ENCODE measurements around the gene MVB12B.
A peak's percentile ranks its signal among the peaks of the same experiment; 100 is the strongest.

MVB12B gene

DNA sequence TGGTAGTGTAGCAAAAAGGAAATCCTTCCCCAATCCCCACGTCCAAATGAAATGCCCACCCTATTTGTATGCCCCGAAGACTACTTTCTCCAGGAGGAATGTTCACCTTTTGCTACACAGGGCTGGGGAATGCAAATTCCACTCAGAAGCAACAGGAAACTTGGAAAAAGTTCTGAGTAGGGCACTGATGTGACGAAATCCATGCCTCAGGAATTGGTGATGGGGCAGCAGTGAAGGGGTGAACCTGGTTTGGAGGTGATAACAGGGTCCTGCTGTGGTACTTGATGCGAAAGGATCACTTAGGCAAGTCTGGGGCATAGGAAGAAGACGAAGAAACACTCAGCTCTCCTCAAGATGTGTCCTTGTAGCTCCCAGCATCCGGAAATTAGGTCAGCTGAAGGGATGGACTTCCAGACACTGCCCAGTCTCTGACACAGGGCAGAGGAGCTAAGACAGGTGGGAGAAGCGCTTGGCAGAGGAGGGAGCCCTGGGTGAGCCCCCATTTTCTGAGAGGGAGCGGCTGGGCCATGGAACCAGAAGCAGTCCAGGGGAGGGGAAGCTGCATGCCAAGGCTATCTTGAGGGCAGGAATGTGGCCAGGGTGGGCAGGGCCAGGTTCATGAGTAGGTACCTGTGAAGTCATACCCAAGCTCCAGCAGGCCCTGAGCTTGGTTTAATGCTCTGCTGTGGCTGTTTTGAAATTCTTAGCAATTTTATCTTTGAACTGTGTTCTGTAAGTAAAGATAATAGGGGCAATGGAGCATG, 22.2 kb upstream of the MVB12B start:
- no peak for DNase-seq

DNA sequence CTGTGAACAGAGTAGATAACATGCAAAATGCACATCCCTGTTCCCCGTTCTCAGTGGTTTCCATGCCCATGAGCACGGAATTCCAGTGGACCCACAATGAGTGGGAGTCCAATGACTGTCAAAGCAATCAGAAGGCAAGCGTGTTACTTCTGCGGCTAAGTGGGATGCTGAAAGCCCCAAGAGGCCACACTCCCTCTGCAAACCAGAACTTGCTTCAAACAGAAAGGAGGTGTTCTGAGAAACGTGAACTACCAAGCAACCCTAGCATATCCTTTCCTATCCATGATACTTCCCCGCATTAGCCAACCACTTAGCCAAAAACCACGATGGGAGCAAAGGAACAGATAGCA, 21.7 kb upstream of the MVB12B start:
- peak; percentile 80 for DNase-seq

GRCh38 chr9:126306071-126306647, 20.5 kb upstream of the MVB12B start:
- no peak for DNase-seq

DNA sequence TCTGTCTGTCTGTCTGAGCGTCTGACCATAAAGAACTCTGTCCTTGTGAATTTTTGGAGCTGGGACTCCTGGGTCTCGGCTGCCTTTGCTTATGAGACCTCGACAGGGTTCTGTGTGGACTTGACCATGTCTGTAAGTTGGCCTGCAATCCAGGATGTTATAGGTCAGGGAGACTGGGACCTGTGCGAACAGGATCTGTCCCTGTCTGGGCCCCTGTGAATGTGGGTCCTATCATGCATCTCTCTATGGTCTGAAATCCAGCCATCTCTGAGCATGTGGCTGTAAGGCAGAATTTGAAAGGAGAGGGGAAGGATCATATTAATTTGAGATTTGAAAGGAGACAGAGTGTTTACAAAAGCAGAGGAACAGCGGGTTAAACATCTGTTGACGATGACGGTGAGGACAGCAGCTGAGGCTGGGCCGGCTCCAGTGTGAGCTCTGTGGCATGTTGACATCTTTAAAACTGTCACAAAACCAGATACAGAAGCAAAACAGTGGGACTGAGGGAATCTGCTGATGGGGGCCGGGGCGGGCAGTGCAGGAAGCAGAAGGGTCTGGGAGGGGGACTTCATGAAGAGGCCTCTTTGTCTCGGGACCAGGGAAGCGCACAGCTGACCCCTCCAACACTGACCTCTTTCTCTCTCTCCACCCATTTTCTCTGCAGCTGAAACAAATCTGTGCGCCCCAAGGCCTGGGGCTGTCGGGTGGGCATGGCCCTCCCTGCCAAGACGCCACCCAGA, 19.1 kb upstream of the MVB12B start:
- peak; percentile 53 for DNase-seq

DNA sequence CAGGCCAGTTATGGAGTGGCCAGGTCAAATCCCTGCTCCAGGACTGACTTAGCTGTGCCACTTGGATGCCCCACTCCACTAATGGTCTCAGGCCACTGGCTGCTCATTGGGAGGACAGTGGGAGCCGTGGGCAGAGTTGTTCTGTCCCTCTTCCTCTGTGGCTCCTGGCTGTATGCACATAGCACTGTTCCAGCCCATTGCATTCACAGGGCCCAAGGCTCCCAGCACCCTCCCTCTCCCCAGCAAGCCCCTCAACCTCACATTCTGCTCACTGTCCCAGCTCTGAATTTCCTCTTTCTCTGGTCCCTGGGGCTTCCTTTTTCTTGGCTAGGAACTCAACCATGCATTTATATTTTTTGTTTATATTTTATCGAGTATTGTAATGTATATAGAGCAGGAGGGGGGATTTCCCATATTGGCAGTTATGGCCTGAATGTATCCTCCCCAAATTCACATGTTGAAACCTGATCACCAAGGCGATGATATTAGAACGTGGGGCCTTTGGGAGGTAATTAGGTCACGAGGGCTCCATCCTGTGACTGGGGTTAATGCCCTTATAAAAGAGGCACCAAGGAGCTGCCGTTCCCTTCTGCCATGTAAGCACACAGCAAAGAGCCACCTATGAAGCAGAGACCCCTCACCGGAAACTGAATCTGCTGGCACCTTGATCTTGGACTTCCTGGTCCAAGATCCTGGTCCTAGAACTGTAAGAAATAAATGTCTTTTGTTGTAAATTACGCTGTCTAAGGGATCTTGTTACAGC, 17.0 kb upstream of the MVB12B start:
- no peak for DNase-seq

DNA sequence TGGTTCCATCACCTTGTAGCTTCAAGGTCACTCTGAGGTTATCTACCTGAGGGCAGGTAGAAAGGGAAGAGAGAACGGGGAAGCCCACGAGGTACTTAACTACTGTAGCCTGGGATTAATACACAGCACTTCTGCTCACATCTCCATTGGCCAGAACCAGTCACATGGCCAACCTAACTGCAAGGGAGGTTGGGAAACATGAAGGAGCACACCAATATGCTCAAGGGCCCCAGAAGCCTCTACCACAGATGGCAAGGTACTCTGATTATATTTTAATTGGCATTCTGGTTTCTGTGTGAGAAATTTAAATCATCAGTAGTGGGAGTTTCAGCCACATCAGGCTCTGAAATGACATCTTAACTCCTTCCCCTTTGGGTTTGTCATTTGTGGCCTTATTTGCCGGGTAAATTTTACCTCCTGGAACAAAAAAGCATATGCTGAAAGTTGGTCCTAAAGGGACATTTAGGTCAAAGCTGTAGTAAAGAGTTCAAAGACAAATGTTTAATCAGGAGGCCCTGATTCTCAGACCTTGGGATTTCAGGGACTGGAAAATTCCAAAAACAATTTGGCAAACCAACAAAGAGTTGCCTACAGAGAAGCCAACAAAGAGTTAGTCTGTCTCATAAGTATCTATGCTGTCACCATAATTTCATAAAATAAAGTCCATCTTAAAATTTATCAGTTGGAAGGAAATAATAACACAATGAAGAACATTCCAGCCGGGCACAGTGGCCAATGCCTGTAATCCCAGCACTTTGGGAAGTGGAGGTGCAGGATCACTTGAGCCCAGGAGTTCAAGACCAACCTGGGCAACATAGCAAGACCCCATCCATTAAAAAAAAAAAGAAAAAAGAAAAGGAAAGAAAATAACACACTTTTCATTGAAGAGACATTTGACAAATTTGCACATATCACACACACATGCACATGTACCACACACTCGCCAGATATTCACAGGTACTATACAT, 13.8 kb upstream of the MVB12B start:
- no peak for DNase-seq

DNA sequence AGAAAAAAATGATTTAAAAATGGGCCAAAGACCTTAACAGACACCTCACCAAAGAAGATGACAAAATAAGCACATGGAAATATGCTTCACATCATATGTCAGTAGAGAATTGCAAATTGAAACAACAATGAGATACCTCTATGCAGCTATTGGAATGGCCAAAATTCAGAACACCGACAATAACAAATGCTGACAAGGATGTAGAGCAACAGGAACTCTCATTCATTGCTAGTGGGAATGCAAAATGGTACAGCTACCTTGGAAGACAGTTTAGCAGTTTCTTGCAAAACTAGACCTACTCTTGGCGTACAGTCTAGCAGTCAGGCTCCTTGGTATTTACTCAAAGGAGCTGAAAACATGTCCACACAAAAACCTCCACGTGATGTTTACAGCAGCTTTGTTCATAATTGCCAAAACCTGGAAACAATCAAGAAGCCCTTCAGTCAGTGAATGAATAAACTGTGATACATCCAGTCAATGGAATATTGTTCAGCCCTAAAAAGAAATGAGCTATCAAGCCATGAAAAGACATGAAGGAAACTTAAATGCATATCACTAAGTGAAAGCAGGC, 10.5 kb upstream of the MVB12B start:
- no peak for DNase-seq

DNA sequence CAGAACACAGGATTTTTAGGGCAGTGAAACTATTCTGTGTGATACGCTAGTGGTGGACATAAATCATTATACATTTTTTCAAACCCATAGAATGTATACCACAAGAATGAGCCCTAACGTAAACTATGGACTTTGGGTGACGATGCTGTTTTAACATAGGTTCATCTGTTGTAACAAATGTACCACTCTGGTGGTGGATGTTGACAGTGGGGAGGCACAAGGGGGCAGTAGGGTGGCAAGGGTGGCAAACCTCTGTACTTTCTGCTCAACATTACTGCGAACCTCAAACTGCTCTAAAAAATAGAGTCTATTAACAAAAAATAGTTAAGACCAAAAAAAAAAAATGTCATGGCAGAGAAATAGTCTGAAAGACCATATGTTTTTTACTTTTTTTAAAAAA, 9.1 kb upstream of the MVB12B start:
- DNase-seq = no peak

DNA sequence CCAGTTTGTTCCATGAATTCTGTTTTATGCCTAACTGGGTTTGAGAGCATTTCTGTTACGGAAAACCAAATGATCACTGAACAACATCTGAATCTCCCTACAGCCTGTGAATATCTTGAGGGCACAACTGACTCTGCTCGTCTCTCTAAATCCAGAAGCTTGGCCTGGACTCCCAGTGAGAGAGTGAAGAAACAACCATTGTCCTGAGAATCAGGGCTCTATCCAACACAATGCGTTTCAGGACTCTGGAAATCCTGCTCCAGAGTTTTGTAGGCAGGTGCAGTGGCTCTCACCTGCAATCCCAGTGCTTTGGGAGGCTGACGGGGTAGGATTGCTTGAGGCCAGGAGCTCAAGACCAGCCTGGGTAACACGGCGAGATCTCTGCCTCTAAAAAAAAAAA, 7.8 kb upstream of the MVB12B start:
- no peak for DNase-seq

DNA sequence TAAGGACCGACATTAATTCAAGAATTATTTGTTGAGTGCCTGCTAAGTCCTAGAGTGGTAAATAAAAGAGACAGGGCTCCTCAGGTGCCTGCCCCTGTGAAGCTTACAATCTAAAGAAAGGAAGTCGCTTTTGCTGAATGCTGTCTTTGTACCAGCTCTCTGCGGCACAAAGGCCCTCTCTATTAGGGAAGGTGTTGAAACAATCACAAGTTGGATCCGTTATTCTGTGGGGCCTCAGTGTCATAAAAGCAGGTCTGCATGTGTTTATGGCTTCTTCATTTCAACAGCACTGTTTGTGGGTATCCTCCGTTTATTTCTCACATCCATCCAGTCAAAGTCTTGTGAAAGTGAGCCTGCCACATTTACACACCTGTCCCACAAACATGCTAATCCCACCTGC, 7.0 kb upstream of the MVB12B start:
- no peak for DNase-seq

- no peak for DNase-seq
Observed at GRCh38 chr9:126320158-126320922, 6.3 kb upstream of the MVB12B start.

DNA sequence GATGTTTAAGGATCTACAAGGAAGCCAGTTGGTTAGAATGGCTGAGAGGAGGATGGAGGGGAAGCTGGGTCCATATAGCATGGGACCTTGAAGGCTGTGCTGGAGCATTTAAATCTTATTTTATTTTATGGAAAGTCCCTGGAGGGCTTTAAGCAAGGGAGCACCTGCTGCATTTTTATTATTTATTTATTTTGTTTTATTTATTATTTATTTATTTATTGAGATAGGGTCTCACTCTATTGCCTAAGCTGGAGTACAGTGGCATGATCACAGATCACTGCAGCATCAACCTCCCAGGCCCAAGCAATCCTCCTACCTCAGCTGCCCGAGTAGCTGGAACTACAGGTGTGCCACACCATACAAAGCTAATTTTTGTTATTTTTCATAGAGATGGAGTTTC, 4.9 kb upstream of the MVB12B start:
- no peak for DNase-seq

- DNase-seq = no peak
Observed at GRCh38 chr9:126325821-126326220, 808 bp upstream of the MVB12B start.

DNA sequence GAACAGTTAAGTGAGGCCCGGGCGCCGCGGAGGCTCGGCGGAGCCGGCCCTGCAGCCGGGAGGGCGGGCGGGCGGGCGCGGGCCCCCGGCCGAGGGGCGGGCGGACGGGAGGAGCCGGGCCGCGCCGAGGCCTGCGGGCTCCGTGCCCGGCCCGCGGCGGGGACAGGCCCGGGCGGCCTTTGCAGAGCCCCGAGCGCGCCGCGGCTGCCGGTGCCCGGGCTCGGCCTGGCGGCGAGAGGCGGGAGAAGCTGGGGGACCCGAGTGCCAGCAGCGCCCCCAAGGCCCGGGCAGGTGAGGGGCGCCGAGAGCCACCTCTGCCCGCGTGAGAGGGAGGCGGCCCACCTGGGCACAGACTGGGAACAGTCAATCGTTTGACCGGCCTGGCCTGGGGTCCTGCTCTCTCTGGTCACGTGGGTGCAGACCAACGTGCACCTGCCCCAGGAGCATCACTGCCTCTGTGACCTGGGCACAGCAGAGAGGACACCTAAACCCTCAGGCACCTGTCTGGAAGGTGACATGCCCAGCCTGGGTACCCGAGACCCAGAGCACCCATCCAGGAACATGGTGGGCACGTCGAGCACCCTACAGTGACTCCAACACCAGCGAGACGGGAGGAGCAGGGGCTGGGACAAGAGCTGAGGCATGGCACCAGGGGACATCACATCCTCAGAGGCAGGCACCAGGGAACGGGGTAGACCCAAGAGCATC, 531 bp downstream of the MVB12B start:
- DNase-seq = peak; percentile 67

GRCh38 chr9:126327714-126328185, 1.1 kb downstream of the MVB12B start:
- peak; percentile 62 for DNase-seq

DNA sequence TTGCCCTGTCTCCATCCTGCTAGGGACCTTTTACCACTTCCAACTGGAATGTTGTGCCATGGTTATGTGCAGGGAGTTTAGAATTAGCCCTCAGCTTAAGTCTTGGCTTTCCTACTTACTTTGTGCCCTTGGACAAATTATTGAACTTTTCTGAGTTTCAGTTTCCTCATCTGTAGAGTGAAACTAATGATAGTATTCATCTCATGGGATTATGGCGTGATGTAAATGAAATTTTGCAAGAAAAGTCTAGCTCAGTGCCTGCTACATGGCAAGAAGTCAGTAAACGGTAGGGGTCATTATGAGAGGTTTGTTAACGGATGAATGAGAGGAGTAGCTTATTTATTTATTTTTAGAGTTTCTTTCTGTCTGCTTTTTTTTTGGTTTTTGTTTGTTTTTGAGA, 1.8 kb downstream of the MVB12B start:
- no peak for DNase-seq

GRCh38 chr9:126329476-126330275, 3.0 kb downstream of the MVB12B start:
- no peak for DNase-seq

DNA sequence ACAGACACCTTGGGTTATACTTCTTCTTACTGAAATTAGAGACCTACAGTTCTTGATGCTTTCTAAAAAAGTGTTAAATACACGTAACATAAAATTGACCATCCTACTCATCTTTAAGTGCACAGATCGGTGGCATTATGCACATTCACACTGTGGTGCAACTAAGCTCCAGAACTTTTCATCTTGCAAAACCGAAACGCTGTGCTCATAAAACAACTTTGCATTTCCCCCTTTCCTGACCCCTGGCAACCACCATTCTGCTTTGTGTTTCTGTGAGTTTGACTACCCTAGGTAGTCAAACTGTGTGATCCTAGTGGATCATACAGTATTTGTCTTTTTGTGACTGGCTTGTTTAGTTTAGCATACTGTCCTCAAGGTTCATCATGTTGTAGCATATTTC, 3.9 kb downstream of the MVB12B start:
- no peak for DNase-seq

DNA sequence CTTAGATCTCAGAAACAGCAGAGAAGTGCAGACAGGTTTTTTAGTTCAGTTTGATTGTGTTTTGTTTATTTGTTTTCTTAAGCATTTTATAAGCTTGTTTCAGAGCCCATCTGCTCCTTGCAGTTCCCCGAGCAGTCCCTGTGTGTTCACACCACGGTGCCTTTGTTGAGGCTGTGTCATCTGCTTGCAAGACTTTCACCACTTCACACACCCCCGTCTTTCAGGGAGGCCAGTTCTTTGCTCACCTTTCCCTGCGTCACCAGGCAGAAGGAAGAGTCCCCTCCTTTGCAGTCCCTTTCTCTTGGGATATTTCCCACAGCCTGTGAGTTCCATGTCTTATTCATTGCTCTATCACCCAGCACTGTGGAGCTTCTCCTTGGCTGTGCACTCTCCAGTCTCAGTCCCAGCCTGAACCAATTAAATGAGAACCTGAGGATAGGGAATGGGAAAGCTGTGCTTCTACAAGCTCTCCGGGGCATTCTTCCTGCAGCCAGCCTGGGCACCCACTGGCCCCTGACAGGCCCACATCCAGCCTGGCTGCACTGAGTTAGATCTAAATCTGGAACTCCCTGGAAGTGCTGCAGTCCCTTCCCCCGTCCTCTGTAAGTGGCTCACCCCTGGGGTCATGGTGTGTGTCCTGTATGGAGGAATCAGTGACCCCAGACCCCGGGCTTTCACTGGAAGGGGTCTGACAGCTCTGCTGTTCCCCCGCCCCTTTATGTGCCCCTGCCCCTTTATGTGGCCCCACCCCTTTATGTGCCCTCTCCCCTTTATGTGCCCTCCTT, 5.5 kb downstream of the MVB12B start:
- no peak for DNase-seq
